ENCODE measurements around the gene C1orf226. TPM values are rescaled to one million over a fixed set of nuclear protein-coding genes. Genes with fewer than 3 reads are reported as not detected.

The C1orf226 gene
- total RNA-seq, 4 donors from 2014 or later: 3.3 to 18.9 (median 11.6) TPM

Small RNA genes within 50 kb of the gene (small RNA-seq; reads per million reads assigned to genes)
- 0 to 0.17 (median 0) reads per million in 3 donors for gene MIR556
- 0 reads per million in 3 donors for gene RNA5SP61

Other genes starting within 250 kb of the C1orf226 start
- not detected for gene SPATA46, start 4.9 kb upstream of the C1orf226 start, total RNA-seq
- gene SH2D1B, start 30.4 kb downstream of the C1orf226 start, total RNA-seq: 1 to 10 TPM in 1 of 4 donors, not detected in 3; 1.2 TPM
- gene UHMK1, start 116.1 kb downstream of the C1orf226 start, total RNA-seq: 10 to 100 TPM; 25.3 to 34.4 (median 30.6) TPM
- 100 to 1,000 TPM in 1 of 4 donors, 10 to 100 TPM in 3; 51.5 to 246 (median 61.8) TPM for gene UAP1, start 180.0 kb downstream of the C1orf226 start, total RNA-seq

Data from esophagus muscularis mucosa (tissue), 4 donors.